HEK293 (cell line): ENCODE data around the gene BBIP1.

ENCODE experiments used
- MYNN ChIP-seq: fragments of 450-650 bp; formaldehyde crosslinking; IDR thresholded peaks from 2 replicates; pipeline ENCODE4 v1.5.1; 2016; ENCODE audit warnings: missing biosample characterization, missing genetic modification characterization, borderline replicate concordance
- SETDB1 ChIP-seq: IDR thresholded peaks from one replicate; pipeline ENCODE4 v1.6.1; 2017; ENCODE audit warnings: mild to moderate bottlenecking, low read length, moderate library complexity, mixed read lengths; ENCODE audit not compliant: insufficient read length
- YY1 ChIP-seq: fragments of 450-650 bp; formaldehyde crosslinking; IDR thresholded peaks from 2 replicates; pipeline ENCODE4 v1.5.1; 2018; ENCODE audit warnings: missing biosample characterization, missing genetic modification characterization
- ZNF133 ChIP-seq: fragments of 450-650 bp; formaldehyde crosslinking; IDR thresholded peaks from 2 replicates; pipeline ENCODE4 v1.5.1; 2016; ENCODE audit warnings: missing biosample characterization, missing genetic modification characterization
- ZNF16 ChIP-seq: fragments of 450-650 bp; formaldehyde crosslinking; IDR thresholded peaks from 2 replicates; pipeline ENCODE4 v1.5.1; 2016; ENCODE audit warnings: low read depth, missing biosample characterization, missing genetic modification characterization
- ZNF184 ChIP-seq: fragments of 450-650 bp; IDR thresholded peaks from 2 replicates; pipeline ENCODE4 v1.5.1; 2018; ENCODE audit warnings: missing biosample characterization, mild to moderate bottlenecking, missing genetic modification characterization
- ZNF239 ChIP-seq: fragments of 450-650 bp; formaldehyde crosslinking; IDR thresholded peaks from 2 replicates; pipeline ENCODE4 v1.5.1; 2016; ENCODE audit warnings: missing biosample characterization, missing genetic modification characterization
- ZNF350 ChIP-seq: fragments of 450-650 bp; formaldehyde crosslinking; IDR thresholded peaks from 2 replicates; pipeline ENCODE4 v1.5.0; 2017; ENCODE audit warnings: missing biosample characterization, mild to moderate bottlenecking, missing genetic modification characterization
- ZNF792 ChIP-seq: fragments of 450-650 bp; formaldehyde crosslinking; IDR thresholded peaks from 2 replicates; pipeline ENCODE4 v1.5.1; 2016; ENCODE audit warnings: missing biosample characterization, missing genetic modification characterization
- TF ChIP-seq, protein P1 (sequence below): fragments of 450-650 bp; formaldehyde crosslinking; IDR thresholded peaks from 2 replicates; pipeline ENCODE4 v1.5.1; 2017; ENCODE audit warnings: missing biosample characterization, mild to moderate bottlenecking, missing genetic modification characterization, moderate library complexity
- TF ChIP-seq, protein P2 (sequence below): fragments of 450-650 bp; formaldehyde crosslinking; IDR thresholded peaks from 2 replicates; pipeline ENCODE4 v1.5.1; 2016; ENCODE audit warnings: missing biosample characterization, missing genetic modification characterization
- TF ChIP-seq, protein P3 (sequence below): IDR thresholded peaks from 2 replicates; pipeline ENCODE4 v1.6.1; 2011; ENCODE audit warnings: mild to moderate bottlenecking, low read depth, low read length, borderline replicate concordance

DNA sequence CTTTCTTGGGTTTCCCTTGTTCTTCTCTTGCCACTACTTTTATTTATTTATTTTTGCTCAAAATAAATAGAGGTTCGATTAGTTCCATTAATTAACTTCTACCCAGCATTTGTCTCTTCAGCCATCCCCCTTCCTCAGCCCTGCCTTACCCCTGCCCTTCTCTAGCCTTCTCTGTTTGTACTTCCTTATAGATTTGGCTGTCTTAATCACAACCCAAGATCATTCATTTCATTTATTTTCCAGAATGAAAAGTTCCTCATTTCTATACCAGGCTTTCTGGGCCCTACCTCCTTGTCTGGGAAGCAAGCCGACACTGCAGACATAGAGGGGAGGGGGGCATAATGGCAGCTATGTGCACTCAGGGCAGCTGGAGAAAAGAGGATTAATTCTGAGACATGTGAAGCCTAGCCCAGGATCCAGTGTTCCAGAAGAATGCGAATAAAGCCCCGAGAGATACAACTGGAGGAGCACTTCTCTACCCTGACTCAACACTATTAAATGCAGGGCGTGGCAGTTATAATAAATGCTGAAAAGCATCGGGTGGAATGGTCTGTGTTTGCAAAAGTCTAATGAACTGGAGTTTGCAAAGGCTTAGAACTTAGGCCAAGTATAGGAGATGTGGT lies 53.7 kb downstream of the BBIP1 start:
- TF ChIP-seq, protein P1, sequence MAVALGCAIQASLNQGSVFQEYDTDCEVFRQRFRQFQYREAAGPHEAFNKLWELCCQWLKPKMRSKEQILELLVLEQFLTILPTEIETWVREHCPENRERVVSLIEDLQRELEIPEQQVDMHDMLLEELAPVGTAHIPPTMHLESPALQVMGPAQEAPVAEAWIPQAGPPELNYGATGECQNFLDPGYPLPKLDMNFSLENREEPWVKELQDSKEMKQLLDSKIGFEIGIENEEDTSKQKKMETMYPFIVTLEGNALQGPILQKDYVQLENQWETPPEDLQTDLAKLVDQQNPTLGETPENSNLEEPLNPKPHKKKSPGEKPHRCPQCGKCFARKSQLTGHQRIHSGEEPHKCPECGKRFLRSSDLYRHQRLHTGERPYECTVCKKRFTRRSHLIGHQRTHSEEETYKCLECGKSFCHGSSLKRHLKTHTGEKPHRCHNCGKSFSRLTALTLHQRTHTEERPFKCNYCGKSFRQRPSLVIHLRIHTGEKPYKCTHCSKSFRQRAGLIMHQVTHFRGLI (tag by site-specific recombination), result no peak
- TF ChIP-seq SETDB1 (no peak), ZNF792 (tag by site-specific recombination) (no peak), MYNN (tag by site-specific recombination) (no peak), ZNF239 (tag by site-specific recombination) (no peak), ZNF350 (no peak), ZNF16 (tag by site-specific recombination) (no peak), ZNF184 (tag by site-specific recombination) (no peak), ZNF133 (tag by site-specific recombination) (no peak), YY1 (tag by site-specific recombination) (no peak)
- TF ChIP-seq, protein P2, sequence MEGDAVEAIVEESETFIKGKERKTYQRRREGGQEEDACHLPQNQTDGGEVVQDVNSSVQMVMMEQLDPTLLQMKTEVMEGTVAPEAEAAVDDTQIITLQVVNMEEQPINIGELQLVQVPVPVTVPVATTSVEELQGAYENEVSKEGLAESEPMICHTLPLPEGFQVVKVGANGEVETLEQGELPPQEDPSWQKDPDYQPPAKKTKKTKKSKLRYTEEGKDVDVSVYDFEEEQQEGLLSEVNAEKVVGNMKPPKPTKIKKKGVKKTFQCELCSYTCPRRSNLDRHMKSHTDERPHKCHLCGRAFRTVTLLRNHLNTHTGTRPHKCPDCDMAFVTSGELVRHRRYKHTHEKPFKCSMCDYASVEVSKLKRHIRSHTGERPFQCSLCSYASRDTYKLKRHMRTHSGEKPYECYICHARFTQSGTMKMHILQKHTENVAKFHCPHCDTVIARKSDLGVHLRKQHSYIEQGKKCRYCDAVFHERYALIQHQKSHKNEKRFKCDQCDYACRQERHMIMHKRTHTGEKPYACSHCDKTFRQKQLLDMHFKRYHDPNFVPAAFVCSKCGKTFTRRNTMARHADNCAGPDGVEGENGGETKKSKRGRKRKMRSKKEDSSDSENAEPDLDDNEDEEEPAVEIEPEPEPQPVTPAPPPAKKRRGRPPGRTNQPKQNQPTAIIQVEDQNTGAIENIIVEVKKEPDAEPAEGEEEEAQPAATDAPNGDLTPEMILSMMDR (tag by site-specific recombination), result no peak
- TF ChIP-seq, protein P3, sequence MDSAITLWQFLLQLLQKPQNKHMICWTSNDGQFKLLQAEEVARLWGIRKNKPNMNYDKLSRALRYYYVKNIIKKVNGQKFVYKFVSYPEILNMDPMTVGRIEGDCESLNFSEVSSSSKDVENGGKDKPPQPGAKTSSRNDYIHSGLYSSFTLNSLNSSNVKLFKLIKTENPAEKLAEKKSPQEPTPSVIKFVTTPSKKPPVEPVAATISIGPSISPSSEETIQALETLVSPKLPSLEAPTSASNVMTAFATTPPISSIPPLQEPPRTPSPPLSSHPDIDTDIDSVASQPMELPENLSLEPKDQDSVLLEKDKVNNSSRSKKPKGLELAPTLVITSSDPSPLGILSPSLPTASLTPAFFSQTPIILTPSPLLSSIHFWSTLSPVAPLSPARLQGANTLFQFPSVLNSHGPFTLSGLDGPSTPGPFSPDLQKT, result no peak
